Erythroblast (primary cell): ENCODE measurements around the gene GMPR.

Experiments used
- GATA1 ChIP-seq: IDR thresholded peaks from 2 replicates; pipeline ENCODE4 v1.6.1; 2011; ENCODE audit warnings: low read depth, mild to moderate bottlenecking, control low read depth, low read length, moderate library complexity
- POLR2A ChIP-seq: IDR thresholded peaks from 2 replicates; pipeline ENCODE4 v1.6.1; 2011; ENCODE audit warnings: mild to moderate bottlenecking, low read length

GRCh38 chr6:16227048-16227562 lies 11.3 kb upstream of the GMPR start:
- TF ChIP-seq POLR2A (no peak), GATA1 (no peak)
